H1 (cell line): ENCODE results near the gene CCDC78. TPM values are rescaled to one million over a fixed set of nuclear protein-coding genes. Genes with fewer than 3 reads are reported as not detected.

Source experiments
- ASH2L ChIP-seq: fragments of 200-600, 300-600 bp; sonication (generic); IDR thresholded peaks from one replicate; pipeline ENCODE4 v1.7.1; 2017; ENCODE audit warnings: low read length
- CHD7 ChIP-seq: fragments of 300-600 bp; sonication (generic); IDR thresholded peaks from 2 replicates; pipeline ENCODE4 v1.7.1; 2012; ENCODE audit warnings: low read length, moderate library complexity, mild to moderate bottlenecking, inconsistent platforms; ENCODE audit not compliant: insufficient replicate concordance
- KDM1A ChIP-seq: fragments of 200-600, 300-600 bp; sonication (generic); IDR thresholded peaks from 2 replicates; pipeline ENCODE4 v1.7.1; 2016; ENCODE audit warnings: mild to moderate bottlenecking, low read length, borderline replicate concordance
- PHF8 ChIP-seq: fragments of 200-600 bp; sonication (generic); conservative IDR thresholded peaks from 2 replicates; pipeline ENCODE4 v1.7.1; 2012; ENCODE audit warnings: low read depth, mild to moderate bottlenecking, inconsistent platforms, low read length, moderate library complexity
- RBBP5 ChIP-seq: IDR thresholded peaks from 2 replicates; pipeline ENCODE4 v1.7.1; 2012; ENCODE audit warnings: low read depth, mild to moderate bottlenecking, inconsistent platforms, low read length, moderate library complexity, borderline replicate concordance
- SIX5 ChIP-seq: IDR thresholded peaks from 2 replicates; pipeline ENCODE4 v1.6.1; 2011; ENCODE audit warnings: mild to moderate bottlenecking, low read depth, low read length
- ZNF274 ChIP-seq: IDR thresholded peaks from 2 replicates; pipeline ENCODE4 v1.7.0; 2012; ENCODE audit warnings: low read length, borderline replicate concordance; ENCODE audit errors: extremely low read depth
- polyA plus RNA-seq, 7 experiments: library from polyadenylated mRNA; depleted of rRNA in 3 of 7; stranded (reverse) in 5 of 7; unstranded in 2 of 7; fragments of >200 nt in 5 of 7; fragments of 200-250 nt in 2 of 7; gene quantifications; 1 replicate in 5 of 7; 2 replicates in 1 of 7; 4 replicates in 1 of 7; pipeline versions ENCODE4 v1.2.1 to v1.2.3, GENCODE V29; 2011 to 2013; ENCODE audit warnings: missing spikeins in 2 of 7, mixed read lengths in 2 of 7
- total RNA-seq: library from RNA; stranded (reverse); fragmentation: NEBNext Ultra II Directional; extraction: Animal tissue kit (Norgen Biotek cat#: 25700); gene quantifications from 2 replicates; pipeline ENCODE4 v1.2.1, GENCODE V29; 2021

Gene CCDC78
- total and polyA plus RNA-seq, 2 of the 8 experiments (the other 6 are each of a cell fraction or from before 2014, with no cell fraction given): 7.1 to 8.5 TPM

- TF ChIP-seq CHD7 (no peak), ZNF274 (no peak), ASH2L (no peak), KDM1A (no peak), PHF8 (no peak), RBBP5 (no peak), SIX5 (no peak)
Measured at GRCh38 chr16:772959-773358, 46.7 kb upstream of the CCDC78 start (continued).
